Lower leg skin (tissue), 3 donors: ENCODE results near the gene MLH1.

Experiments
- POLR2A ChIP-seq, 2 donors: fragments of 450-650 bp; IDR thresholded peaks; one replicate each; pipeline ENCODE4 v1.6.1; 2016 to 2017; ENCODE audit warnings: antibody characterized with exemption in 2 of 2, mild to moderate bottlenecking in 1 of 2, moderate library complexity in 1 of 2
- TF ChIP-seq, protein P1 (sequence below), 3 donors: fragments of 450-650 bp; IDR thresholded peaks; one replicate each; pipeline ENCODE4 v1.5.1; 2016; ENCODE audit warnings: antibody characterized with exemption in 3 of 3, mild to moderate bottlenecking in 3 of 3, moderate library complexity in 2 of 3

DNA sequence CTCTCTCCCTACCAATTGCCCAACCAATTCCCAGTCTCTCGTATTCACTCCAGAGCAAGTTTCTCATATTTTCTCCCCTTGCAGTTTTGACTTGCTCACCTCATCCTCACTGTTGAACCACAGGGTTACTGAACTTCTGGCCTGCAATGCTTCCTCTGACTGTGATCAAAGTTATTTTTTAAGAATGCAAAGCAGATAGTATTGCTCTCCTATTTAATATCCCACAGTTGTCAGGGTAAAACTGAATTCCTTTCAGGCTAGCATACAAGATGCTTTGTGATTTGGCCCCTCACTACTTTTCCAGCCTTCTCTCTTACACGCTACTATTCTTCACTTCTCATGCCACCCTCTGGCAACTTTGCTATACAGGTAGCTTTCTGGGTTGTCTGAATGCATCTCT is 100.2 kb downstream of the MLH1 start:
- TF ChIP-seq, protein P1, sequence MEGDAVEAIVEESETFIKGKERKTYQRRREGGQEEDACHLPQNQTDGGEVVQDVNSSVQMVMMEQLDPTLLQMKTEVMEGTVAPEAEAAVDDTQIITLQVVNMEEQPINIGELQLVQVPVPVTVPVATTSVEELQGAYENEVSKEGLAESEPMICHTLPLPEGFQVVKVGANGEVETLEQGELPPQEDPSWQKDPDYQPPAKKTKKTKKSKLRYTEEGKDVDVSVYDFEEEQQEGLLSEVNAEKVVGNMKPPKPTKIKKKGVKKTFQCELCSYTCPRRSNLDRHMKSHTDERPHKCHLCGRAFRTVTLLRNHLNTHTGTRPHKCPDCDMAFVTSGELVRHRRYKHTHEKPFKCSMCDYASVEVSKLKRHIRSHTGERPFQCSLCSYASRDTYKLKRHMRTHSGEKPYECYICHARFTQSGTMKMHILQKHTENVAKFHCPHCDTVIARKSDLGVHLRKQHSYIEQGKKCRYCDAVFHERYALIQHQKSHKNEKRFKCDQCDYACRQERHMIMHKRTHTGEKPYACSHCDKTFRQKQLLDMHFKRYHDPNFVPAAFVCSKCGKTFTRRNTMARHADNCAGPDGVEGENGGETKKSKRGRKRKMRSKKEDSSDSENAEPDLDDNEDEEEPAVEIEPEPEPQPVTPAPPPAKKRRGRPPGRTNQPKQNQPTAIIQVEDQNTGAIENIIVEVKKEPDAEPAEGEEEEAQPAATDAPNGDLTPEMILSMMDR (IDR thresholded peaks at IDR 0.05): no peak
- no peak for TF ChIP-seq POLR2A (IDR thresholded peaks at IDR 0.05)
